GM12878 (cell line): ENCODE results near the gene EPHB1. TPM values are rescaled to one million over a fixed set of nuclear protein-coding genes. Genes with fewer than 3 reads are reported as not detected.

ENCODE experiments used
- ATAC-seq: fragments of 200-7000 bp; cut with Tn5 transposase; 3 replicates; pipeline ENCODE4 v1.9.1; 2020; ENCODE audit warnings: mild to moderate bottlenecking, moderate library complexity
- BruUV-seq: library from RNA; stranded (reverse); fragments of 400-500 nt; replicated peaks from 2 replicates; lab custom pipeline; 2021; lab: Mats Ljungman, UMichigan
- CTCF ChIA-PET: fragments of 300-600 bp; sonication (Branson Sonifier 250); formaldehyde crosslinking; extraction: SDS; loops from one replicate; lab custom pipeline; 2021; ENCODE audit warnings: inconsistent platforms; lab: Yijun Ruan, JAX
- POLR2A ChIA-PET: fragments of 350-600 bp; formaldehyde crosslinking; extraction: SDS; loops from one replicate; lab custom pipeline; 2021; ENCODE audit warnings: inconsistent platforms; lab: Charles Lee
- RAD21 ChIA-PET: fragments of 300-600 bp; sonication (Branson Sonifier 250); formaldehyde crosslinking; loops from one replicate; lab custom pipeline; 2023; ENCODE audit warnings: antibody characterized with exemption; ENCODE audit not compliant: unreplicated experiment; lab: Charles Lee
- SMC1A ChIA-PET: fragments of 300-600 bp; sonication (Branson Sonifier 250); formaldehyde crosslinking; loops from one replicate; lab custom pipeline; 2023; ENCODE audit not compliant: unreplicated experiment, uncharacterized antibody; lab: Charles Lee
- DNase-seq: peaks from one replicate; pipeline ENCODE4 v3.0.0-alpha.2; 2011; ENCODE audit warnings: low read depth, low spot score
- FAIRE-seq: peaks from 3 replicates; lab custom pipeline; 2011; peaks lifted over from hg19 to GRCh38; lab: Jason Lieb, UNC
- H2AFZ ChIP-seq: 2 replicates; pipeline ENCODE4 v1.6.0; 2011; ENCODE audit warnings: low read depth, low read length, control low read depth; ENCODE audit not compliant: control insufficient read depth
- H3K27ac ChIP-seq: 2 replicates; pipeline ENCODE4 v1.5.1; 2011; ENCODE audit warnings: control low read depth; ENCODE audit not compliant: control insufficient read depth, insufficient read depth
- H3K27me3 ChIP-seq, 2 experiments: replicated peaks in 1 of 2; 2 replicates each; pipeline versions ENCODE4 v1.6.0 to v1.6.1; 2011; ENCODE audit warnings: low read length in 1 of 2; ENCODE audit not compliant: control insufficient read depth in 2 of 2, insufficient read depth in 2 of 2
- H3K36me3 ChIP-seq, 2 experiments: 2 replicates each; pipeline ENCODE4 v1.5.1; 2011; ENCODE audit warnings: low read length in 1 of 2; ENCODE audit not compliant: control insufficient read depth in 2 of 2, insufficient read depth in 2 of 2
- H3K4me1 ChIP-seq: 2 replicates; pipeline ENCODE4 v1.6.1; 2011; ENCODE audit warnings: mild to moderate bottlenecking, low read length, moderate library complexity, mixed read lengths; ENCODE audit not compliant: control insufficient read depth, insufficient read depth
- H3K4me2 ChIP-seq: 2 replicates; pipeline ENCODE4 v1.6.0; 2011; ENCODE audit warnings: control low read depth; ENCODE audit not compliant: control insufficient read depth, insufficient read depth
- H3K4me3 ChIP-seq: fragments of 200-600 bp; sonication (generic); 2 replicates; pipeline ENCODE4 v1.5.1; 2016
- H3K79me2 ChIP-seq: 2 replicates; pipeline ENCODE4 v1.6.0; 2011; ENCODE audit warnings: low read length; ENCODE audit not compliant: control insufficient read depth, insufficient read depth
- H3K9ac ChIP-seq: 2 replicates; pipeline ENCODE4 v1.8.0; 2011; ENCODE audit warnings: low read length, control low read depth, mixed read lengths; ENCODE audit not compliant: control insufficient read depth, insufficient read depth
- H3K9me3 ChIP-seq: replicated peaks from 3 replicates; pipeline ENCODE4 v1.5.1; 2011; ENCODE audit warnings: mild to moderate bottlenecking, low read length; ENCODE audit not compliant: control insufficient read depth, insufficient read depth
- H4K20me1 ChIP-seq: 2 replicates; pipeline ENCODE4 v1.6.0; 2011; ENCODE audit not compliant: control insufficient read depth, insufficient read depth
- BCLAF1 ChIP-seq: fragments of 450-650 bp; IDR thresholded peaks from 2 replicates; pipeline ENCODE4 v1.6.1; 2017; ENCODE audit warnings: antibody characterized with exemption, mild to moderate bottlenecking, moderate library complexity
- BHLHE40 ChIP-seq, 2 experiments: fragments of 450-650 bp in 1 of 2; IDR thresholded peaks; 2 replicates each; pipeline ENCODE4 v1.6.1; 2011 to 2017; ENCODE audit warnings: low read depth in 2 of 2, borderline replicate concordance in 1 of 2, improper control_type of control experiment in 1 of 2, low read length in 1 of 2, mild to moderate bottlenecking in 1 of 2
- BMI1 ChIP-seq: fragments of 450-650 bp; IDR thresholded peaks from 2 replicates; pipeline ENCODE4 v1.6.1; 2016; ENCODE audit warnings: mild to moderate bottlenecking, moderate library complexity, borderline replicate concordance
- SREBF1 ChIP-seq: IDR thresholded peaks from 2 replicates; pipeline ENCODE4 v1.6.1; 2012; ENCODE audit warnings: mild to moderate bottlenecking, low read length
- WGBS: methylation state at CpG from one replicate; pipeline ENCODE4 v1.1.6; 2016; ENCODE audit warnings: low lambda C conversion rate; ENCODE audit not compliant: insufficient replicate concordance, insufficient coverage; ENCODE audit errors: missing lambda C conversion rate; 5-methylcytosine and 5-hydroxymethylcytosine counted together
- in situ Hi-C: fragments of 300-500 bp; cut with MboI; formaldehyde crosslinking; loops from 9 replicates; pipeline ENCODE4 v1.14.3; 2018; ENCODE audit warnings: mixed read lengths
- intact Hi-C: fragments of 100-400 bp; cut with micrococcal nuclease; formaldehyde crosslinking; loops from one replicate; pipeline ENCODE4 v1.14.2; 2022; ENCODE audit not compliant: unreplicated experiment
- polyA plus RNA-seq, 11 experiments: library from polyadenylated mRNA; depleted of rRNA in 4 of 11; unstranded in 6 of 11; stranded (reverse) in 5 of 11; fragments of >200 nt; fragmentation: Nextera tagmentation in 4 of 11; fragmentation: Illumina TruSeq in 1 of 11; extraction: Ambion mirVana in 4 of 11; extraction: Trizol in 1 of 11; gene quantifications; 1 replicate in 1 of 11; 2 replicates in 10 of 11; pipeline versions ENCODE4 v1.2.1 to v1.2.3, GENCODE V29; 2011 to 2016; ENCODE audit warnings: inconsistent platforms in 2 of 11, missing spikeins in 2 of 11, low read depth in 1 of 11
- total RNA-seq, 4 experiments: library from RNA; depleted of rRNA in 3 of 4; stranded (reverse); fragments of >200 nt in 3 of 4; fragmentation: Illumina TruSeq in 1 of 4; extraction: Trizol in 1 of 4; gene quantifications; 2 replicates each; pipeline versions ENCODE4 v1.2.1 to v1.2.3, GENCODE V29; 2013 to 2021
- TF ChIP-seq, protein P1 (sequence below): fragments of 450-650 bp; IDR thresholded peaks from 2 replicates; pipeline ENCODE4 v1.6.1; 2017; ENCODE audit warnings: low read depth, mild to moderate bottlenecking, moderate library complexity

EPHB1 gene
- total and polyA plus RNA-seq, 10 of the 15 experiments (the other 5 are each of a cell fraction or from before 2014, with no cell fraction given): 0.33 to 23.8 (median 1.2) TPM

DNA sequence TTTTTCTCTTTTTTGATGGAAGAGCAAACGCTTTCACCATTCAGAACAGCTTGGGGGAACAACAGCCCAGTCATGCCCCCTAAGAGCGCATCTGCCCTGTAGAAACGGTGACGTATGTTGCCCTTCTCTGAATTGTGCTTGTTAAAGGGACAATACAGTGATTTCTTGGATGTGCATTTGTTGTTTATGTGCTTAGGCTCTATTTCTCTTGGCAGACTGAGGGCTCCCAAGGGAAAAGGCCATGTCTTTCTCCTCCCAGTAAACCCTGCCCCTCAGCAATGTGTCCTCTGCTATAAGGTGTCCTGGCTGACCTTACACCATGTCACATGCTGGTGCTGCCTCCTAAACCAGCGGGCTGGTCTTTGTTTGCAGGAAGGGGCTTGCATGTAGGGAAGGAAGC lies 346.1 kb downstream of the EPHB1 start (continued):
- TF ChIP-seq BCLAF1: no peak
- no peak for TF ChIP-seq BHLHE40 (IDR thresholded peaks at IDR 0.05; ENCODE audit: borderline replicate concordance in 1 of 2, low read depth in 2 of 2, low read length in 1 of 2)
- no peak for TF ChIP-seq BMI1

DNA sequence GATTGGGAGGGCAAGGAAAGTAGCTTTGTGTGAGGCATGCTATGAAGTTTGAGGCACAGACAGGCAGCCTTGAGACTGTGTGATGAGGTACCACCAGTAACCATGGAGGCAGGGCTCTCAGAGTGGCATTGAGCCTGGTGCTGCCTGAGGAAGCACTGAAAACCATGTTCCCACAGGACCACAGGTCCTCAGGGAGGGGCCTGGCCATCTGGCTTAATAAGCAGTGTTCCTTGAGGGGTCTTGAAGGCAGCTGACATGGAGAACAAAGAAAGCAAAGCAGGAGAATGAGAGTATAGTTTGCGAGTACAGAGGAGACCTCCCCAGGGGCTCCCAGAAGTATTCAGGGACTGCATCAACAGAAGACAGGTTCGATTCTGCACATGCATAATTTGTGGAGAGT lies 346.6 kb downstream of the EPHB1 start:
- RAD21 ChIA-PET: no interaction called here
- POLR2A ChIA-PET: no interaction called here
- H2AFZ ChIP-seq: no peak overlapping the region
- no peak overlapping the region for H3K4me3 ChIP-seq
- FAIRE-seq (no peak), DNase-seq (no peak), ATAC-seq (no peak)
- no peaks in the 10 kb centered on the region for H3K9me3 ChIP-seq
- TF ChIP-seq, protein P1, sequence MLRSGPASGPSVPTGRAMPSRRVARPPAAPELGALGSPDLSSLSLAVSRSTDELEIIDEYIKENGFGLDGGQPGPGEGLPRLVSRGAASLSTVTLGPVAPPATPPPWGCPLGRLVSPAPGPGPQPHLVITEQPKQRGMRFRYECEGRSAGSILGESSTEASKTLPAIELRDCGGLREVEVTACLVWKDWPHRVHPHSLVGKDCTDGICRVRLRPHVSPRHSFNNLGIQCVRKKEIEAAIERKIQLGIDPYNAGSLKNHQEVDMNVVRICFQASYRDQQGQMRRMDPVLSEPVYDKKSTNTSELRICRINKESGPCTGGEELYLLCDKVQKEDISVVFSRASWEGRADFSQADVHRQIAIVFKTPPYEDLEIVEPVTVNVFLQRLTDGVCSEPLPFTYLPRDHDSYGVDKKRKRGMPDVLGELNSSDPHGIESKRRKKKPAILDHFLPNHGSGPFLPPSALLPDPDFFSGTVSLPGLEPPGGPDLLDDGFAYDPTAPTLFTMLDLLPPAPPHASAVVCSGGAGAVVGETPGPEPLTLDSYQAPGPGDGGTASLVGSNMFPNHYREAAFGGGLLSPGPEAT: no peak
- TF ChIP-seq SREBF1: no peak
- intact Hi-C loops: no loop called here
- H4K20me1 ChIP-seq: no peaks in the 10 kb centered on the region; the same call in 1 of the 2 replicates
- SMC1A ChIA-PET: interaction anchor here (0.7 to 2.0 kb wide), 2 partner anchors 27 to 347 kb away, joined by 3 to 5 read pairs; partner anchors contain the start of gene EPHB1
- 50% methylated on average over 2 of the region's 2 CpGs for WGBS
- H3K79me2 ChIP-seq: no peaks in the 10 kb centered on the region
- CTCF ChIA-PET: no interaction called here
- no TSS peak for BruUV-seq
- no peak overlapping the region for H3K9ac ChIP-seq
- no peaks in the 10 kb centered on the region for H3K27me3 ChIP-seq
- H3K4me1 ChIP-seq: no peaks in the 10 kb centered on the region
- in situ Hi-C loops: no loop called here
- peaks cover 0 to 3% of the 10 kb centered on the region in 2 experiments; a peak in 3 of 4 replicates for H3K36me3 ChIP-seq
- H3K27ac ChIP-seq: no peak overlapping the region
- no peak overlapping the region for H3K4me2 ChIP-seq
